ENCODE measurements around the gene RPL9.
"Not testable (repeated sequence)": the region's sequence is repeated elsewhere in the genome, so short reads cannot be mapped to it uniquely, and the experiment has no call there.

Gene RPL9

GRCh38 chr4:39464886-39465501, 6.3 kb upstream of the RPL9 start:
- peak; percentile 85 for DNase-seq

GRCh38 chr4:39458161-39458504, 589 bp downstream of the RPL9 start:
- not testable (repeated sequence) for DNase-seq

- no peak for DNase-seq
Measured at GRCh38 chr4:39456946-39457763, 1.6 kb downstream of the RPL9 start.

GRCh38 chr4:39455486-39455885, 3.2 kb downstream of the RPL9 start:
- no peak for DNase-seq

- no peak for DNase-seq
Measured at GRCh38 chr4:39453738-39454137, 5.0 kb downstream of the RPL9 start.

GRCh38 chr4:39452860-39453587, 5.7 kb downstream of the RPL9 start:
- DNase-seq: peak; percentile 46

GRCh38 chr4:39452153-39452859, 6.4 kb downstream of the RPL9 start:
- peak; percentile 23 for DNase-seq

GRCh38 chr4:39451423-39452023, 7.2 kb downstream of the RPL9 start:
- DNase-seq: peak; percentile 30

GRCh38 chr4:39450618-39451017, 8.1 kb downstream of the RPL9 start:
- DNase-seq: peak; percentile 60

- peak; percentile 98 for DNase-seq
Measured at GRCh38 chr4:39446842-39447573, 11.7 kb downstream of the RPL9 start.

GRCh38 chr4:39446483-39446841, 12.3 kb downstream of the RPL9 start:
- DNase-seq: no peak

GRCh38 chr4:39442998-39443397, 15.7 kb downstream of the RPL9 start:
- DNase-seq: no peak

- DNase-seq: no peak
Measured at GRCh38 chr4:39441593-39441992, 17.1 kb downstream of the RPL9 start.

GRCh38 chr4:39435659-39436563, 22.8 kb downstream of the RPL9 start:
- no peak for DNase-seq

GRCh38 chr4:39433878-39434492, 24.7 kb downstream of the RPL9 start:
- DNase-seq: no peak

GRCh38 chr4:39429476-39430334, 29.0 kb downstream of the RPL9 start:
- DNase-seq: no peak

- peak; percentile 39 for DNase-seq
Measured at GRCh38 chr4:39427520-39428114, 31.1 kb downstream of the RPL9 start.

- no peak for DNase-seq
Measured at GRCh38 chr4:39426728-39427127, 32.0 kb downstream of the RPL9 start.

GRCh38 chr4:39425297-39425696, 33.4 kb downstream of the RPL9 start:
- not testable (repeated sequence) for DNase-seq

All from DMS53 (cell line).